ENCODE measurements around the gene FAM219B.
"Not testable (repeated sequence)": the region's sequence is repeated elsewhere in the genome, so short reads cannot be mapped to it uniquely, and the experiment has no call there.

Gene FAM219B

DNA sequence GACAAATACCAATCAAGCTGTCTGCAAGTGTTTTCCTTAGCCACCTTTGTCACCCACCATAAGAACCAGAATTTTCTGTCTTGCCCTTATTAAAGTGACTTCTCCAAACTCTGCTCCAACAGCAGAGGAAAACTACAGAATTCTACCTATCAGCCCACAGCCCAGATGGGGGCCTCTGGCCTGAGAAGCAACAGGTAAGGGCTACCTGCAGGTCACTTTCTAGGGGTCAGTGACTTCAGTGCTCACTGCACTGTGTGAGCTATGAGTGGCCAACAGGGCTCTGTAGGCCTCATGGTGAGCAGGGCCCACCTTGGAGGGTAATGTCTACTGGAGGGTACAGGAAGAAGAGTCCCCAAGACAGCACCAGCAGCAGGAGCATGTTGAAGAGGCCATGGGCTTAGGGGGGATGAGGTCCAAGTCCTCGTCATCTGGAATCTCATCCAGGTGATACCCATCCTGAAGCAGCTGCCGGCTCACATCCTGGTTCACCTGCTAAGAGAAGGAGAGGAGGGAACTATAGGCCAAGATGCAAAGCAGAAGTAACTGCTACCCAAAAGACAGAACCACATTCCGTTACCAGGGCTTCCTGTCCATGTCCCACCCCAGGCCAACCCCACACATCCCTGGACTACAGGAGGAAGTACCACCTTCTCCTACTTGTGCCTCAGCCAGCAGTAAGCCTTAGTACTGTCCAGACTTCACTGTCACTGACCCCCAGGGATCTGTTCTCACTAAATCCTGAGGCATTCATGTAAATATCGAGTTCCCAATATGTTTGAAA lies 4.2 kb downstream of the FAM219B start:
- no peak for DNase-seq

- peak; percentile 29 for DNase-seq
Observed at GRCh38 chr15:74901612-74902063, 5.0 kb downstream of the FAM219B start.

DNA sequence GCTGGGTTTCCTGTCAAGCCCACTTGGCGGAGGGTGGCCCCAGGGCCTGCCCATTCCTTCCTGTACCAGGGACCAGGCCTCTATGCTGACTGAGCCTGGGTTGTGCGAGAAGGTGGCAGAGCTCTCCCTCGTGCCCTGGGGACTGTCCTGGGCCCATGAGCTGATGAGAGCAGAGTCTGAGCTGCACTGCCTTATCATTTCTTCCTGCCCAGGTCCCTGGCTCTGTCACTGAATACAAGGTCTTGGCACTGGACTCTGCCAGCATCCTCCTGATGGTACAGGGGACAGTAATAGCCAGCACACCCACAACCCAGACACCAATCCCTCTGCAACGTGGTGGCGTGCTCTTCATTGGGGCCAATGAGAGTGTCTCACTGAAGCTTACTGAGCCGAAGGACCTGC lies 9.3 kb downstream of the FAM219B start:
- no peak for DNase-seq

GRCh38 chr15:74896316-74896715 lies 10.3 kb downstream of the FAM219B start:
- DNase-seq, result no peak

DNA sequence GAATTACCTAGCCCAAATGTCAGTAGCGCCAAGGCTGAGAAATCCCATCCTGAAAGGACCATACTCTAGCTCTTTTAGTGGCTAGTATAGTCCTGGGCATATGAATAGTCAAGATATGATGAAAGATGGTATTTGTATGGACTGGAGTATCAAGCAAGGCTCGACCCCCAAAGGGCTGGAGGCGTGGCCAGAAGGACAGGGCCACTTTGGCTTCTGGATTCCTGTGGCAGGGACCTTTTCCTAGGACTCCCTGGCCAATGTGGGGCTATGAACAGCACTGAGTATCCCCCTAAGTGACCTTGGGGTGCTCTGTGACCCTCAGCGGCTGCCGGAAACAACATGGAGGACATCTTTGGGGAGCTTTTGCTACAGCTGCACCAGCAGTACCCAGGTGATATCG lies 10.8 kb downstream of the FAM219B start:
- DNase-seq, result no peak

DNA sequence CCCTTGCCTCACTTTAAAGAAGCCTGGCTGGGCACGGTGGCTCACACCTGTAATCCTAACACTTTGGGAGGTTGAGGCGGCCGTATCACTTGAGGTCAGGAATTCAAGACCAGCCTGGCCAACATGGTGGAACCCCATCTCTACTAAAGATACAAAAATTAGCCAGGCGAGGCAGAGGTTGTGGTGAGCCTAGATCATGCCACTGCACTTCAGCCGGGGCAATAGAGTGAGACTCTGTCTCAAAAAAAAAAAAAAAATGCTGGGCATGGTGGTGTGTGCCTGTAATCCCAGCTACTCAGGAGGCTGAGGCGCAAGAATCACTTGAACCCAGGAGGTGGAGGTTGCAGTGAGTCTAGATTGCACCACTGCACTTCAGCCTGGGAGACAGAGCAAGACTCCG lies 12.3 kb downstream of the FAM219B start:
- DNase-seq, result not testable (repeated sequence)

GRCh38 chr15:74893627-74894026 lies 13.0 kb downstream of the FAM219B start:
- DNase-seq, result no peak

DNA sequence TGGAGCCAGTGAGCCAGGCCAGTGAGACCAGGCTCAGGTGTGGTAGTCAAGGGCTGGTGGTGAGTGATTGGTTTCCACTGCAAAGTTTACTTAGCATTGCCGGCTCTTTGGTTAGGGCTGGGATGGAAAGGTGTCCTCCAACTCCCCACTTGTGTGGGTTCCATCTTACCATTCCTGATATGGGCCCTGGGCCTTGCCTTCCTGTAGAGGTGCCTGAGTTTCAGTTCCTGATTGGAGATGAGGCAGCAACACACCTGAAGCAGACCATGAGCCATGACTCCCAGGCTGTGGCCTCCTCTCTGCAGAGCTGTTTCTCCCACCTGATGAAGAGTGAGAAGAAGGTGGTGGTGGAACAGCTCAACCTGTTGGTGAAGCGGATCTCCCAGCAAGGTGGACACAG lies 13.7 kb downstream of the FAM219B start:
- no peak for DNase-seq

GRCh38 chr15:74892313-74892712 lies 14.3 kb downstream of the FAM219B start:
- no peak for DNase-seq

DNA sequence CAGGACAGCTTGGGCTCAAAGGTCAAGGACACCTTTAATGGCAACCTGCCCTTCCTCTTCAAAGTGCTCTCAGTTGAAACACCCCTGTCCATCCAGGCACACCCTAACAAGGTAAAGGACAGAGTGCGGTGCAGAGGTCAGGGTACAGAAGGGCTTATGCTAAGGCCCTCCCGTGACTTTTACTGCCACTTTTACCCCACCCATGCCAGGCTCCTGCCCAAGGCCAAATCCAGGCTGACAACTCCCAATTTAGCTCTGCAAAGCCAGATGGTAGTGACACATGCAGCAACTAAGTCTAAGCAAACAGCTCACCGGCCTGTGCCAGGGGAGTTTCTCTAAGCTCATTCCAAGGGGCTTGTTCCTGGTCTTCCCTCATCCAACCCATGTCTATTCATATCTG lies 15.2 kb downstream of the FAM219B start:
- DNase-seq, result no peak

DNA sequence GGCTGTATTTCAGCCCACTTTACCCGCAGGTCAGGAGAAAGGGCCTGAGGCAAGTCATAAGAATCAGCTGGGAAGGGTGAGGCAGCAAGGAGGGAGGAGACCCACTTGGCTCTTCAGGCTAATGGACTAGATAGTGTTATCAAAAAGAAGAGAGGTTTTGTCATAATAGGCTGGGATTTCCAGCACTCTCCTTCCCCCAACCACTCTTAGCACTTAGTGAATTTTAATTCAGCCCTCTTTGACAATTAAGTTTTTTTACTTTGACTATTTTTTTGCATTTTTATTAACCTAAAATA lies 16.0 kb downstream of the FAM219B start:
- DNase-seq, result no peak

- DNase-seq, result peak; percentile 84
Observed at GRCh38 chr15:74889883-74890664, 16.6 kb downstream of the FAM219B start, which contains the start of gene MPI. TSS of gene MPI (plus strand) at chr15:74890042. CDS start at chr15:74890074, 32 bp downstream.

DNA sequence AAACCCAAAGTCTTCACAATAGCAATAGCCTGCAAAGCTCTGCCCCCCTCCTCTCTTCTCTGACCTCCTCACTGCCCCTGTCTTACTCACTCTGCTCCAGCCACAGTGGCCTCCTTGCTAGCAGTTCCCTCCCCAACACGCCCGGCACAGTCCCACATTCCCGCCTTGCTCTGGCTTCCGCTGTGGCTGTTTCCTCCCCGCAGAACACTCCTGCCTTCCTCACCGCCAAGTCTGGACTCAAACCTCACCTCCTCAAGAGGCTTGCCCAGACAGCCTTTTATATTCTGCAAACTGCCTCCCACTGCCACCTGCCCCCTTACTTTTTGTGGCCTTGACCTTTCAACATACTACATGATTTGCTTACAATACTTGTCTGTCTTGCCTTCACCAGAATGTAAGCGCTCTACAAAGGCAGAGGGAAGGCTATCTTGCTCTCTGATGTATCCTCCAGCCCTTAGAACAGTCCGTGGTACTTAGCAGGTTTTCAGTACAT lies 17.2 kb downstream of the FAM219B start:
- DNase-seq, result no peak

DNA sequence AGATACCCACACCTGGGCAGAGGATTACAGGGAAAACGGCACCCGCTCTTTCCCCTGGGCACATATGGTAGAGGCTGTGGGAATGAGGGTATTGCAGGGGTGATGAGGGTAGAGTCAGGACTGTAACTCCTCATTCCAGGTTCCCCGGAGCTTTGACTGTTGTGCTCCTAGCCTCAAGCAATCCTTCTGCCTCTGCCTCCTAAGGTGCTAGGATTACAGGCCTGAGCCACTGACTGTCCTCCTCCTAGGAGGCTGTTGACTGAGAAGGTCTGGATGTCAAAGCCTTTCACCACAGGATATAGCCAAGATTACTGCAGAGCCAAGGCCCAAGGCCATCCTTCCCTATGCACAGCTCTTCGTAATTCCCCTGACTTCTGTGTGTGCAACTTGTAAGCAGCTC lies 17.9 kb downstream of the FAM219B start:
- DNase-seq, result no peak

GRCh38 chr15:74887537-74888193 lies 19.0 kb downstream of the FAM219B start:
- DNase-seq, result not testable (repeated sequence)

GRCh38 chr15:74885461-74885860 lies 21.2 kb downstream of the FAM219B start:
- DNase-seq, result no peak

- DNase-seq, result peak; percentile 68
Observed at GRCh38 chr15:74884428-74885223, 22.0 kb downstream of the FAM219B start.

GRCh38 chr15:74882528-74882927 lies 24.1 kb downstream of the FAM219B start:
- no peak for DNase-seq

DNA sequence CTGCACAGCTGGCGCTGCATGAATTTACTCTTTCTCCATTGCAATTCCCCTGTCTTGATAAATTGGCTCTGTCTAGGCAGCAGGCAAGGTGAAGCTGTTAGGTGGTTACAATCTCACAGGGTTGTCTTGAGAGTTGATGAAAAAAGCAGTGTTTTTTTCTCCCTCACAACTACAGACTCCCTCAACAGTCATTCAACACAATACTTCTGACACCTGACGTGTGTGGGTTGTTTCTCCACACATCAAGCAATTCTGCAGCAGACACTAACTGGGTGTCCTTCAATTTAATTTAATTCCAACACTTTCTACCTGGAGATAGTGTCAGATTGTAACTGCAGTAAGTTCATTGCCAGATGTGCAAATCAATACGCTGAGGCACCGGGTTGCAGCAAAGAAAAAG lies 28.4 kb downstream of the FAM219B start:
- DNase-seq, result no peak

GRCh38 chr15:74873756-74874424 lies 32.8 kb downstream of the FAM219B start:
- DNase-seq, result no peak

GRCh38 chr15:74873036-74873755 lies 33.5 kb downstream of the FAM219B start, which contains the start of gene SCAMP2:
TSS of gene SCAMP2 (minus strand) at chr15:74873365. CDS start at chr15:74873255, 110 bp downstream.
- DNase-seq, result peak; percentile 98

Measured in NCI-H226 (cell line).